DMS53 treated with DMSO at 0.1 percent for 48 hours (cell line): Measurements from ENCODE around the gene TUSC7.

ENCODE experiments used
- DNase-seq: peaks from one replicate; lab custom pipeline; 2025; ENCODE audit not compliant: unreplicated experiment; lab: John Stamatoyannopoulos, UW

Gene TUSC7

DNA sequence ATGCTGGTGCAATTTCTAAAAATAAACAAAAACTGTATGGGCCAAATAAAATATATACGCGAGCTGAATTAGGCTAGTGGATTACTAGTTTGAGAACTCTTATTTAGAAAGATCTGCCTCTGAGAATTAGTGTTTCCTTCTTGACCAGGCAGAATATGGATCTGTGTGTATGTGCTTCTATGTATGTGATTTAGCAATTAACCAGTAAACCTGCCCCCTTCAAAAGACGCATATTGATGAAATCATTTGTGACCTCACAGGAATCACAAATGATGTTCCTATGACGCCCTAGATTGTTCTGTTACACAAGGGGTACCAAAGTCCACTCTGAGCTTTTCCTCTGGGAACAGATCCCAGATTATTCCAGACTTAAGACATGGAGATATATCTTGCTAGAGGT is at the start of gene TUSC7:
Gene TUSC7, plus strand, starts transcription at position 301 of the 400 bp plus-strand sequence.
- no peak for DNase-seq

DNA sequence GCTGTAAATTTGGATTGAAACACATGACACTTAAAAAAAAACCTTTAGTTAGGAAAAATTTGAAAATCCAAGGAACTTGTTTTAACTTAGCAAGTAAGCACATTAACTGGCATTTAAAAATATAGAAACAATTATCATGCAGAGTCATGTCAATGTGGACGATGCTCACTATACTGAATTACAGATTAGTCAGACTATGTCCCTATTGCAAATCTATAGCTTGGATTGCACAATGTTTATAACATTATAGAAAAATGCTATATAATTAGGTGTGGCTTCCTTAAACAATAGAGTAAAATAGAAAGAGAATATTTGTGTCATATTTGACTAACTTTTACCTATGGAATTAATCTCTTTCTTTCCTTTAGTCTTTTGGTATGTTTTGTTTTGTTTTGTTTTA is 48.4 kb upstream of the TUSC7 start:
- no peak for DNase-seq

DNA sequence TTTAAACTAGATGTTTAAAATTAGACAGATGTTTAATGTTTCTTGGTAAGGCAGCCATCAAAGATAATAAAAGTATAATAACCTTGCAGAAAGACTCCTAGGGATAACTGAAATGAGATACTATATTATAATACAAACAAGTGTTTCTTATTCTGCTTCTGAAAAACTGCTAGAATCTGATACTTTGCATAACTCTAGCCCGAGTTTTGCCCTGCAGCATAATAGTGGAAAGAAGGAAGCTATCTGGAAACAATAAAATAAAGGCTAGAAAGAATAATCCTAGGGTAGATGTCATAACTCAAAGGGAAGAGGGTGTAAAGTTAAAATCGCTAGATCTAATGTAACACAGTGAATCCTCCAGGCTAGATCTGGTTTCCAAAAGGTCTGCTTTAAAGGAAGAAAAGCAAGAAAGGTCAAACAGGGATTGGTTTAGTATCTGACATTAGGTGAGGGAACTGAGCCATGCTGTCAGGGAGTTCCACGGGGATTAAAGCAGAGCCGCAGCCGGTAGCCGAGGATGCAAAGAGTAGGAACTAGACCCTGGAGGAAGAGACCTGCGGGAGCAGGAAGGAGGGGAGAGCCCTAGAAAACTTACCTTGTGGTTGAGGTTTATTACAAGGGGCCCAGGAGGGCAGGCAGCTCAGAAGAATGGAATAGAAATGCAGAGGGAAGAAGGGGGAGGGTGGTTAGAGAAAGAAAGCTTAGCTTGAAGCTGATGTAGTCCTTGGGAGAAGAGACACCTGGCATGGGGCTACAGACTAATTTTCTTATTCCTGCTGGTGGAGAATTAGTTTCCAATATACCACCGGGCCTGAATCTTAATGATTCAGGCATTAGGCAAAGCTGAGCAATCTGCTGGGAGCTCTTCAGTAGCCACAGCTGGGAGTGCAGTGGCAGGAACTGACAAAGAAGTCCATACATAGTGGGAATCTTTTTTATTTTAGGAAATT is 46.1 kb upstream of the TUSC7 start:
- DNase-seq: no peak

DNA sequence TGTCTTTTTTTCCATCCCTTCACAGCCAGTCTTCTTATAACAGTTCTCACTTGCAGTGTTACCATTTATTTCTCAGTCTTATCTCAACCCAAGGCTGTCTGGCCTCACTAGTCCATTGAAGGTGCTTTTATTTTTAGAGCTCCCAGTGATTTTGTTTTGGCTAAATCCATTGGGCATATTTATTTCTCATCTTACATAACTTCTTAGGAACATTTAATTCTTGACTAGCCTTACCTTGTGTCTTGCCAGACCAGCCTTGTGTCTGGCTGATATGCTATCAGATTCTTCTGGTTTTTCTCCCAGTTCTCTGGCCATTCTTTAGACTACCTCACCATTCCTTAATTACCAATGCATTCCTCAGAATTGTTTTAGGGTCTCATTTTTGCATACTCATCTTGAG is 42.3 kb upstream of the TUSC7 start:
- no peak for DNase-seq

DNA sequence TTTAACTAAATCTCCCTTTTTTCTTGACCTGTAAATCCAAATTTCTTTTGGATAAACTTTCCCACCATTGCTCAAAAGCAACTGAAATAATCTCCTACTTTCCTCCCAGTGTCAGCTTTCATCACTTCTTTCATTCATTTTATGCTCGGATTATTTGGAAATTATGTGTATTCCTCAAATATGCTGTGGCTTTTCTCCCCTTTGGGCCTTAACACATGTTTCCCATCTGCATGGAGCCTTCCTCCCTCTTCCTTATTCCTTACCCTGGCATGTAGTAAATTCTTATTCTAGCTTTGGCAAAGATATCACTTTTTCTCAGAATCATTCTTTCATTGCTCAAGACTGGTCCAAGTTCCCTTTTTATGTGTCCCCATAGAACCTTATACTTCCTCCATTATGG is 41.8 kb upstream of the TUSC7 start:
- no peak for DNase-seq

DNA sequence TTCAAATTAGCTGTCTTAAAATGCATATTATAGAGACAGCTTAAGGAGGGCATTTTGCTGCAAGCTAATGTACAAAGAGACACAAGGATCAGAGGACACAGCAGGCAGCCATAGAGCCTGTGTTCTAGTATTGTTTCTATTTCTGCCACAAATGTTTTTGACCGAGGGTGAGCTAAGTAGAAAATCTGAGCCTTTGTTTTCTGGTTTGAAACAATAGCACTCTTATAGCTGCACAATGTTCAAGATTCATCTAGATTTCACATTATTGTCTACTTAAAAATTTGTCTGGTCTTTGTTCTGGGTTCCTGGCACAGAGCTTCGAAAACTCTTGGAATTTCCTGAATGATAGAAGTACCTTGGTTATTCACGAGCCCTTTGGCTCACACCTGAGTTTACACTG is 40.0 kb upstream of the TUSC7 start:
- no peak for DNase-seq

DNA sequence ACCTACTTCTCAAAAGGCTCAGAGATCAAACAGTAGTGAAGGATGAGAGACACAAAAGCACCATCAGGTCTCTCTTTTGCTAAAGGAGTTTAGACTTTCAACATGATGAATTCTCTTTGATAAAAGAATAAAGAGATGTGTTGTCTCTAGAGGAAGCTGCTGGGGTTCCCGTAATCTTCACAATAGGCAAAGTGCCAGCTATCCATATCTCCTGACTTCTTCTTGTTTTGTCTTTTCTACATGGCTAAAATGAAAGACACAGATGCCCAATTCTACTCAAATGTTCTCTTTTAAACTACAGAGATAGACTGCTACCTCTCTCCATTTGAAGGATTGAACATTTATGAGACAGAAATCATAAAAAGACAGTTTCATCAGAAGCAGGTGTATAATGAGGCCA is 38.4 kb upstream of the TUSC7 start:
- DNase-seq: no peak

DNA sequence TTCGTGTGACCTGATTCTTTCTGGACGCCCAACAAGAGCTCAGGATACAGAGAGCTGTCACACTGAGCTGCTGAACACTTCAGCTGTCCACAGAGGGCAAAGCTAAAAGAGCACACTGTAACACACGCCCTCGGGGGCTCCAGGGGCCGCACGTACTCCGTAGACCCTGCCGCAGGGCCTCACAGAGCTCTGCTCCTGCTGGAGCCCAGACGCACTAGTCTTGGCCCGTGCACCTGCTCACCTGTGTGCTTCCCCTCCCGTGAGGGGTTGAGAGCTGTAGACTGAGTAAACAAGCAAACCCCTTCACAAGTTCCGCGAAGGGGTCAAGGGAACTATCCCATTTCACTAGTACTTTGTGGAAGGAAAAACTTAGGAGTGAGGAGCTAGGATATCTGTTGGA is 30.7 kb upstream of the TUSC7 start:
- peak; percentile 2 for DNase-seq

DNA sequence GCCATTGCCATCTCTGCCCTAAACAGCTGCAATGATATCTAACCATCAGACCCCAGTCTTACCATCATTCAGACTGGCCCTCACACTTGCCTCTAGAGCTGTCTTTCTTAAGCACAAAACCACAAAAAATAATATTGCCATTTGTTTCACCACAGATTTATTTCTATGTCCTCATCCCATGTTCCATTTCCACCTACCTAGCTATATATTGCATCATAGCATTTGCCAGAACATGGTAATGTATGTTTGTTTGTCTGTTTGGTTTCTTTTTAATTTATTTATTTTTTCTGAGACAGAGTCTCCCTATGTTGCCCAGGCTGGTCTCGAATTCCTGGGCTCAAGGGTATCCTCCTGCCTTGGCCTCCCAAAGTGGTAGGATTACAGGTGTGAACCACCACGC is 18.5 kb upstream of the TUSC7 start:
- DNase-seq: no peak

DNA sequence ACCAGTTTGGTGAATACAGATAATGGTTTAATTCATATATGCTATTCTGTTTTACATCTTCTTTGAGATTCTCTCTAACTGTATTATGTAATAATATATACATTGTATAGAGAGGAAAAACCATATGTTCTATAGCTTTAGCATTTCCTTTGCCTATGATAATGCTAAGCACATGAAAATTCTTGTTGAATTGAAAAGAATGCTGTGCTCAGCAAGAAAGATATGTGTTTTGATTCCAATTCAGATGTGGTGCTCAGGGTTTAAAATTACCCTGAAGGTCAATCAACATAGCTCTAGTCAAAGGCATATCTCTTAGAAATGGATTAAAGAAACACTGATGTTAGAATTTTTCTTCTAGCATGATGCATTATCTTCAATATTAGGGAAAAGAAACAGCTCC is 8.5 kb upstream of the TUSC7 start:
- no peak for DNase-seq

DNA sequence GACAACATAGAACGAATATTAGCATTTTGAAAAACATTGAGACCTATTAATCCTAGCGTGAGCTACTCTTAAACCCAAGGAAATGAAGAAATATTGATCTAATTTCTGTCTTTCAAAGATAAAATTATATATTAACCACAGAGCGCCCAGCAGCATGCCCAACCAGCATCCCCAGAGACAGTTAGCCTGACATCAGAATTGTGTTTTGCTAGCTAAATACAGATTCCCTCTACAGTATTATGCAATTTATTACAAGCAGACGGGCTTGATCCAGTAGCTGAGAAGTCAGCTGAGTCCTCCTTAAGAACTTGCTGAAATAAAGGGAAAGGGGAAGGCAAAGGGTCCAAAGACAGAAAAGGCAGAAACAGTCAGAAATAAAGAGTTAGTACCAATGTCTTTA is 7.2 kb upstream of the TUSC7 start:
- DNase-seq: no peak

DNA sequence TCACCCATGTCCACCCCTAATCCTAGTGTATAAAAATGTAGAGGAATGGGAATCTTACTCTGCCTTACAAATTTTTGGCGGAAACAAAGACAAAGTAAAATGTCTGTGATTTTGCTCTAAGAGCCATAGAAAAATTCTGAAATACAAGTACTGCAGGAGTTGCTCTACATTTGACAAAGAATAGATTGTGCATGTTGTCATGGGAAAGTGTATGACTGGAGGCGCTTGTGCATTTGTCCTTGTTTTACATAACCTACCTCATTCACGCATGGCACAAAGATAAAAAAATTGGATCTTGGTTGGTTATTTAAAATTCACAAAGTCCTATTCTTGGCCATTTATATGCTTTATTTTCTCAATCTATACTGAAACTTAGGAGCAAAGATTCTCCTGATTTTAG is 2.0 kb upstream of the TUSC7 start:
- DNase-seq: no peak

DNA sequence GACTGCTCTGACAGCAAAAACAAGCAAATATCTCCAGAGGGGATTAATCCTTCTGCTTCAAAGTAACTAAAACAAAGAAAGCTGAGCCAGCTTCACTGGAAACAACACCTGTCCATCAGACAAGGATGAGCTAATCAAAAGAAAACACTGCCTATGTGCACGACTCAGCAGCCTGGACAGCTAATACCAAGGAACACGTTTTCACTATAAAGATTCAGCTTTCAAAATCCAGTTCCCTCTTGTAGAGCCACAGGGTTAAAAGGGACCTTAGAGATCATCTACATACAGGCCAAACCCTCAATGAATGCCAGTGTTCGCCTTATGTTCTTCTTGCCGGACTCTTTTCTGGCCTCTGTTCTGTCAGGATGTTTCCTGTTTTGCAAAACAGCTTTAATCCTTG is 6.9 kb downstream of the TUSC7 start:
- DNase-seq: peak; percentile 4

DNA sequence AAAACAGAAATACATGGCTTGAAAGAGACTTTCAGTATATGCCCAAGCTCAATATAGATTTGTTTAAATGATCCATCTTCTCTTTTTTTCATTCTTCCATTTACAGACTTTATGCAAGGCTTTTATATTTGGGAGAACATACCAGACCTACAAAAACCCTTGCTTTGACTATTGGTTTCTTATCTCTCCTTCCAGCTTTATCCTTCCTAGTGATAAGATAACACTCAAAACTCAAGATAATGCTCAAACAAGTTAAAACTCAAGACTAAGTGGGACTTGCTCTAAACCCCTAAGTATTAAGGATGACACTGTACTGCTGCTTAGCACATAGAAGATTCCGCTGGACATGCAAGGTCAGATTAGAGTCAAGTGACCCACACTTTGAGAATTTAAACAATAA is 8.0 kb downstream of the TUSC7 start:
- DNase-seq: no peak

DNA sequence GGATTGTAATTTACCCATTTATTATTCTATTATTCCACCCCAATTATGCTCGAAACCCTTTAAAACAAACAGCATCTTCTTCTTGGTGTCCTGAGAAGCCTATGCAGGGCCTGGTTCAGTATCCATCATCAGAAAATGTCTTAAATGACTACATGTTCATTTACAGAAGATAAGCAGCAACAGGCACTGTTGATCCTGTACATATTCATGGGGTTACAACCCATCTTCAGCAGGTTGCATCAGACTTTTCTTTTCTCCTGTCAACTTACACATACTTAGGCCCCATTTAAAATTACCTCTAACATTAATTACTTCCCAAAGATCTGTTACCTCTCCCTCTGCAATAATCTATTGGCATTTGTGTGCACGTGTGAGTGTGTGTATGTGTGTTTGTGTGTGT is 18.9 kb downstream of the TUSC7 start:
- DNase-seq: no peak

DNA sequence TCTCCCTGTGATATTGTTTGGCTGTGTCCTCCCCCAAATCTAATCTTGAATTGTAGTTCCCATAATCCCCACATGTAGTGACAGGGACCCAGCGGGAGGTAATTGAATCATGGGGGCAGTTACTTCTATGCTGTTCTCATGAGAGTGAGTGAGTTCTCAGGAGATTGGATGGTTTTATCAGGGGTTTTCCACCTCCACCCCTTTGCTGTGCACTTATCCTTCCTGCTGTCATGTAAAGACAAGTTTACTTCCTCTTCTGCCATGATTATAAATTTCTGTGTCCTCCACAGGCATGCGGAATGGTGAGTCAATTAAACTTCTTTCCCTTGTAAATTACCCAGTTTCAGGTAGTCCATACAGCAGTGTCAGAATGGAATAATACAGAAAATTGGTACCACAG is 24.7 kb downstream of the TUSC7 start:
- no peak for DNase-seq

DNA sequence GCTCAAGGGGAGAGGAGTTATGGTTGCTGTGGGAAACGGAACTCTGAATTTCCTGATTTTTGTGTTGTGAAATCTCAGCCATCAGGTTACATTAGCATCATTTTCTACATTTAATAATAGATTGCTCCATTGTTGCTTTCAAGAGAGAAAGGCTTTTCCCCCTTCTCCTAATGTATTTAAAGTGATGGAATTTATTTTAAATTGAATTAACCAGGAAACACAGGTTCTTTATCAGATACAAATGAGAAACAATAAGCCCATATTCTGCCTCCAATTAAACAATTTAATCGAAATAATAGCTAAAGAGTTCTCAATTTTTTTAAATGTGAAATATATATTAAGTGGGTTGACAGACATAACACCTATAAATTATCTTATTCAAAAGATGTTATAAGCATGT is 30.1 kb downstream of the TUSC7 start:
- DNase-seq: no peak

DNA sequence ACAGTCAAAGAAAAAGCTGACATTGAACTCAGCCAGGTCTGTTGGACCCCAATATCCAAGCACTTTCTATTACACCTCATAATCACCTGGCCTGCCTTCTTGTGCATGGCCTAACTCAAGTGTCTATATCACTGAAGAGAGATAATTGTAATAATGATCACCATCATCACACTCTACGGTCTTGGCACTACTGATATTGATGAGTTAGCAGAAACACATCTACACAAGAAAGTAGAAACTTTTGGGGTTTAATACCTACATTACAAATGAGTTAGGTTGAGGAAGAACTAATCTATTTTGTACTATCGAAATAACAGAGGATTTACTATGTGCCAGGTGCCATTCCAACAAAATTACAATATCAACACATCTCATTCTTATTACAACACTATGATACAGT is 30.7 kb downstream of the TUSC7 start:
- DNase-seq: no peak

DNA sequence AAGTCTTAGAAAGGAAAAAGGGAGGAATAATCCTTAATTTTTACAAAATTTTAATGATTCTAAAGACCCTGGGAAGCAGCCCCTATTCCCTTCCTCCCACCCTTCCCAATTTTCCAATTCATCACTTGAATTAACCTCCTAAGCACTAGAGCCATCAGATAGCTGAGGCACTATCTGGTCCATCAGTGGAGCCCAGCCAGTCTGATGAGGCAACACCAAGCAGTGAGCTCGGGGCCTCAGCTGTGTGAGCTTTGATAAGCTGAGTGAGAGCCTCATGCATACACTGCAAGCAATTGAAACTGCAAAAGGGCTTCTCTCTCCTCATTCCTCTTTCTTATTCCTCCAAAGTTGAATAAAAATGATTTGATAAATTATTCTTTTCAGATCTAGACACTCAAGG is 31.9 kb downstream of the TUSC7 start:
- DNase-seq: no peak

DNA sequence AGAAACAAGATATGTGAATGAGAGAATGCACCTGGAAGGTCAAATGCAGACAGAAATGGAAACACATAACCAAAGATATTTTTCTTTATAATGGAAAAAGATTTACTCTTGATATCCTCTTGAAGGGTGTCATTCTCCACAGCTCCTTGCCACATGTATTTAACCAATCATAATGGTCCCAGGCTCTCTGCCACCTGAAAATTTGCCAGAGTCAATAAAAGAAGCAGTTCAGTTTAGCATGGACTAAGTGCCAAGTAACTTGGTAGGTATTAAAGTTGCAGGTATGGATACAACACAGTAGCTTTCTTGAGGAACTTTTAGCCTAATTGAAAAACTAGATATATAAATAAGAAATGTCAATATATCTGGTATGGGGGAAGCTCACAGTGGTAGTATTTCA is 33.5 kb downstream of the TUSC7 start:
- DNase-seq: no peak

DNA sequence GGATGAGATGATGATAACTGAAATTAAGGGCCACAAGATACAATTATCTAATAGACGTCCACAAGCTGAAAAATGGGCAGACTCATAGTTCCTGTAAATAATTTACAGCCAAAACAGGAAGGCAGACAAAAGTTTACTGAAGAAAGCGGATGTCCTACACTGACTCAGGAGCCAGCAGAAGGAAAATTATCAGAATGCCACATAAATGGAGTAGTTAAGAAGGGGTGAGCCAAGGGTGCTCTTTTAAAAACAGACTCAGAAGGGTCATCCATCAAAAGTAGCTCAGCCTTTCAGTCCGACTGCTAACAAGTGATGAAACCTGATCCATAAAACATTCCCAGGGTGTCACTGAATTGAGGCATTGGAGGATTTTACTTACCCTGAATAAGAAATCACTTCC is 39.8 kb downstream of the TUSC7 start:
- DNase-seq: no peak

DNA sequence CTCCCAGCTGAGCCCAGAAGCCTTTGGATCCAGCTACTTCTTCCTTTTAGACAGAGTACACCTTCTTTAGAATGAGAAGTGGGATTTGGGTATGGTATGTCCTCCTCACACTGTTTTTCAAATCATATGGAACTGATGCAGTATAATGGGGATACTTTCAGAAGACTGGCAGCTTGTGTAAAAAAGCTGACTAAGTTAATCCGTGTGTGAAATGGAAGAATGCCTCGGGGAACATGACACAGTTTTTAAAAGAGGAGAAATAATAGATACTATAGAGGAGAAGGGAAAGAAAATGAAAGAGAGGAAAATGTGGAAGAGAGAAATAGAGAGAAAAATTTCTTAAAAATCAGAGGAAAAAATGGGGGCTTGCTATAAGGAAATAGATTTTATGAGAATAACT is 47.7 kb downstream of the TUSC7 start:
- no peak for DNase-seq

DNA sequence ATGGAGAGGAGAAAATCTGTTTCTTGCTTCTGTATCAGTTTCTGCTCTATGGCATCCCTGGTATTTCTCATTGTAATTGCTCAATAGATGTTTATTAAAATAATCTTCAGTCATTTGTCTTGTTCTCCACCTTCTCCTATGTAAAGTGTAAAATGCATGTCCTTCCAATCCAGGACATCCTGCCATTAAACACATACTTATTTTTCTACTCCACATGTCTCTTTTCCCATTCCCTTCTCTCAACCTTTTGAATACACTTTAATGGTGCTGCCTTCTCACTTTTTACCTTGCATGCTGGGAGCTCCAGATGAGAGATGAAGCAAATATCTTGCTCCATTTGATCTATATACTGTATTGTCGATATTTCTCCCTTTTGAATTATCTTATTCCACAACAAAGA is 49.7 kb downstream of the TUSC7 start:
- DNase-seq: no peak
